HepG2 (cell line): ENCODE results near the gene PTPRN. TPM values are rescaled to one million over a fixed set of nuclear protein-coding genes. Genes with fewer than 3 reads are reported as not detected.

Source experiments
- ELF1 ChIP-seq: sonication (generic); formaldehyde crosslinking; IDR thresholded peaks from 2 replicates; pipeline ENCODE4 v1.4.0; 2020; ENCODE audit warnings: missing genetic modification reagents
- KLF6 ChIP-seq: IDR thresholded peaks from 2 replicates; pipeline ENCODE4 v1.8.0; 2016; ENCODE audit warnings: missing biosample characterization, missing genetic modification reagents
- MAFF ChIP-seq: IDR thresholded peaks from 2 replicates; pipeline ENCODE4 v1.6.1; 2011; ENCODE audit warnings: low read depth, low read length, improper control_type of control experiment
- MXI1 ChIP-seq: IDR thresholded peaks from 3 replicates; pipeline ENCODE4 v1.6.1; 2012; ENCODE audit warnings: low read depth, low read length, inconsistent platforms, borderline replicate concordance
- NFIB ChIP-seq: sonication (generic); formaldehyde crosslinking; IDR thresholded peaks from 2 replicates; pipeline ENCODE4 v1.9.0; 2021; ENCODE audit warnings: missing genetic modification reagents, mild to moderate bottlenecking, borderline replicate concordance
- RFXAP ChIP-seq: sonication (generic); formaldehyde crosslinking; IDR thresholded peaks from 2 replicates; pipeline ENCODE4 v1.4.0; 2020; ENCODE audit warnings: missing genetic modification reagents, borderline replicate concordance
- SP140L ChIP-seq: sonication (generic); formaldehyde crosslinking; IDR thresholded peaks from 2 replicates; pipeline ENCODE4 v1.4.0; 2020; ENCODE audit warnings: missing genetic modification reagents, borderline replicate concordance
- STAG1 ChIP-seq: sonication (generic); formaldehyde crosslinking; IDR thresholded peaks from 2 replicates; pipeline ENCODE4 v1.4.0; 2020; ENCODE audit warnings: missing genetic modification reagents
- SUZ12 ChIP-seq: fragments of 150-350 bp; IDR thresholded peaks from 2 replicates; pipeline ENCODE4 v1.6.1; 2014; ENCODE audit warnings: low read depth, low read length
- ZNF136 ChIP-seq: sonication (generic); formaldehyde crosslinking; IDR thresholded peaks from 2 replicates; pipeline ENCODE4 v1.8.1; 2022; ENCODE audit warnings: low read depth, mild to moderate bottlenecking, moderate library complexity, missing genetic modification reagents
- ZNF143 ChIP-seq: sonication (generic); formaldehyde crosslinking; IDR thresholded peaks from 2 replicates; pipeline ENCODE4 v1.4.0; 2020; ENCODE audit warnings: missing genetic modification reagents
- ZNF468 ChIP-seq: sonication (generic); formaldehyde crosslinking; IDR thresholded peaks from 2 replicates; pipeline ENCODE4 v1.8.0; 2022; ENCODE audit warnings: mild to moderate bottlenecking, moderate library complexity, missing genetic modification reagents
- ZNF552 ChIP-seq: sonication (generic); formaldehyde crosslinking; IDR thresholded peaks from 2 replicates; pipeline ENCODE4 v1.9.0; 2022; ENCODE audit warnings: missing genetic modification reagents, mild to moderate bottlenecking, borderline replicate concordance
- ZNF589 ChIP-seq: sonication (generic); formaldehyde crosslinking; conservative IDR thresholded peaks from 2 replicates; pipeline ENCODE4 v1.8.0; 2022; ENCODE audit warnings: mild to moderate bottlenecking, moderate library complexity, missing genetic modification reagents
- ZNF615 ChIP-seq: sonication (generic); formaldehyde crosslinking; IDR thresholded peaks from 2 replicates; pipeline ENCODE4 v1.5.0; 2020; ENCODE audit warnings: mild to moderate bottlenecking, missing genetic modification reagents, borderline replicate concordance
- polyA plus RNA-seq, 8 experiments: library from polyadenylated mRNA; depleted of rRNA in 3 of 8; stranded (reverse) in 7 of 8; unstranded in 1 of 8; fragments of >200 nt; fragmentation: Illumina TruSeq in 4 of 8; extraction: Trizol in 4 of 8; gene quantifications; 2 replicates each; pipeline versions ENCODE4 v1.2.1 to v1.2.3, GENCODE V29; 2011 to 2016; ENCODE audit warnings: low read depth in 4 of 8, missing spikeins in 1 of 8, mixed read lengths in 1 of 8; ENCODE audit not compliant: insufficient read depth in 1 of 8
- total RNA-seq, 5 experiments: library from RNA; depleted of rRNA; stranded (reverse); fragments of >200 nt; fragmentation: Illumina TruSeq; extraction: Trizol; gene quantifications; 2 replicates each; pipeline ENCODE4 v1.2.3, GENCODE V29; 2016; ENCODE audit warnings: low read depth in 1 of 5
- TF ChIP-seq, protein P1 (sequence below): sonication (generic); formaldehyde crosslinking; IDR thresholded peaks from 2 replicates; pipeline ENCODE4 v1.8.0; 2022; ENCODE audit warnings: mild to moderate bottlenecking, missing genetic modification reagents, moderate library complexity
- TF ChIP-seq, protein P2 (sequence below): sonication (generic); formaldehyde crosslinking; IDR thresholded peaks from 2 replicates; pipeline ENCODE4 v1.8.1; 2023; ENCODE audit warnings: mild to moderate bottlenecking, moderate library complexity, missing genetic modification reagents
- TF ChIP-seq, protein P3 (sequence below): sonication (generic); formaldehyde crosslinking; IDR thresholded peaks from 2 replicates; pipeline ENCODE4 v1.5.1; 2020; ENCODE audit warnings: mild to moderate bottlenecking, missing genetic modification reagents, moderate library complexity
- TF ChIP-seq, protein P4 (sequence below): sonication (generic); formaldehyde crosslinking; IDR thresholded peaks from 2 replicates; pipeline ENCODE4 v1.4.0; 2020; ENCODE audit warnings: mild to moderate bottlenecking, missing genetic modification reagents

Gene PTPRN
- total and polyA plus RNA-seq, 2 of the 13 experiments (the other 11 are each of a cell fraction or from before 2014, with no cell fraction given): 0.26 TPM; not detected in 1

DNA sequence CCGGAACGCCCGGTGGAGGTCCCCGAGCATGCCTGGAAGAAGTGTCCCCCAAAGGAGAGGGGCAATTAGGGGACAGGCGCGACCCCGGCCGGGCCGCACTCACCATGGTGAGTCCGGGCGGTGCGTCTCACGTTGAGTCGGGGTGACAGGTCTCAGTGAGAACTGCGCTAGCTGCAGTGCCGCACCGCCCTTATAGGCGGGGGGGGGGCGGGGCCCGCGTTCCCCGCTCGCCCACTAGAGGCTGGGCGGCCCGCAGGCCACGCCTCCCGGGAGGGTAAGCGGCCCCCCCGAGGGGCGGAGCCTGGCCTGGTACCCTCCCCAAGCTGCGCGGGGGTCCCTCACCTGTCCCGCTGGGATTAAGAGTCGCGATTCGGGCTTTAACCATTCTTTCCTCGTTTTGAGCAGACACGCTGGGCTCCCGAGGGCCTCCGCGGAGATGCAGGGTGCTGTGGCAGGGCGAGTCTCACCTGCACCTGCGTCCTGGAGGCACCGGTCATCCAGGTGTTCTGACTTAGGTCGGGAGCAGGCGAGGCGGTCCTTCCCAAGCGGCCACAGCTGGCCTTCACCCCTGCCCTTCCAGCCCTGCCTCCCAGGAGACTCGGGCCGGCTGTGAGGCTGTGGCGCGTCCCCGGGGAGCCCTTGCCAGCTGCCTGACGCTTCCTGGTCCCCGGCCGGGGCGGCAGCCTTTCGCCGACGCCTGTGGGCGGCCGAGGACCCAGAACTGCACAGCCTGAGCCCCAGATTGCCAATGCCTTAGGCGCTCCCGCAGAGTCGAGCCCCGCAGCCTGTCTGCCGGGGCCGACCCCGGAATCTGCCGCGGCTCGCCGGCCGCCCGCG, 55.2 kb downstream of the PTPRN start, which contains the start of gene TUBA4A (continued):
- TF ChIP-seq ZNF589 (CRISPR knock-in tag): peak; percentile 35; the same call in 1 of the 2 replicates
- TF ChIP-seq NFIB (CRISPR knock-in tag): no peak
- TF ChIP-seq, protein P1, sequence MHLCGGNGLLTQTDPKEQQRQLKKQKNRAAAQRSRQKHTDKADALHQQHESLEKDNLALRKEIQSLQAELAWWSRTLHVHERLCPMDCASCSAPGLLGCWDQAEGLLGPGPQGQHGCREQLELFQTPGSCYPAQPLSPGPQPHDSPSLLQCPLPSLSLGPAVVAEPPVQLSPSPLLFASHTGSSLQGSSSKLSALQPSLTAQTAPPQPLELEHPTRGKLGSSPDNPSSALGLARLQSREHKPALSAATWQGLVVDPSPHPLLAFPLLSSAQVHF (CRISPR knock-in tag): no peak
- peak; percentile 30; the same call in 1 of the 2 replicates for TF ChIP-seq KLF6 (CRISPR knock-in tag)
- TF ChIP-seq RFXAP (CRISPR knock-in tag): peak; percentile 84
- TF ChIP-seq ZNF468: no peak
- no peak for TF ChIP-seq SUZ12
- TF ChIP-seq STAG1 (CRISPR knock-in tag): no peak
- peak; percentile 62; the same call in 1 of the 2 replicates for TF ChIP-seq ELF1 (CRISPR knock-in tag)
- 0 out of 2 replicates have a peak, but pooled peaks have one; percentile 45 for TF ChIP-seq ZNF136 (CRISPR knock-in tag)
- TF ChIP-seq, protein P2, sequence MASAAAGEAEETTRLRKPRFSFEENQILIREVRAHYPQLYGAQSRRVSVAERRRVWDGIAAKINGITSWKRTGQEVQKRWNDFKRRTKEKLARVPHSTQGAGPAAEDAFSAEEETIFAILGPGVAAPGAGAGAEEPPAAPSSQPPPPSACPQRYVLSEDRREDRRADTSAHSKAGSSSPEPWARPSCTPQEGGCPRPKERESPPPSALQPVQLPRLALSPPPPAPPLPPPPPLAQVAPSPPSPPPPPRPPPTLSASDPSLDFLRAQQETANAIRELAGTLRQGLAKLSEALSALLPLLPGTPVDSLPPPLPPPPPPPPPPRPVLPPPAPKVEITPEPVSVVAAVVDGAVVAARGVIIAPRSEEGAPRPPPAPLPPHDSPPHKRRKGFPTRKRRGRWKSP (CRISPR knock-in tag): no peak
- no peak for TF ChIP-seq MAFF
- TF ChIP-seq ZNF615 (CRISPR knock-in tag): no peak
- no peak; the same call in 1 of the 2 replicates for TF ChIP-seq ZNF552 (CRISPR knock-in tag)
- TF ChIP-seq, protein P3, sequence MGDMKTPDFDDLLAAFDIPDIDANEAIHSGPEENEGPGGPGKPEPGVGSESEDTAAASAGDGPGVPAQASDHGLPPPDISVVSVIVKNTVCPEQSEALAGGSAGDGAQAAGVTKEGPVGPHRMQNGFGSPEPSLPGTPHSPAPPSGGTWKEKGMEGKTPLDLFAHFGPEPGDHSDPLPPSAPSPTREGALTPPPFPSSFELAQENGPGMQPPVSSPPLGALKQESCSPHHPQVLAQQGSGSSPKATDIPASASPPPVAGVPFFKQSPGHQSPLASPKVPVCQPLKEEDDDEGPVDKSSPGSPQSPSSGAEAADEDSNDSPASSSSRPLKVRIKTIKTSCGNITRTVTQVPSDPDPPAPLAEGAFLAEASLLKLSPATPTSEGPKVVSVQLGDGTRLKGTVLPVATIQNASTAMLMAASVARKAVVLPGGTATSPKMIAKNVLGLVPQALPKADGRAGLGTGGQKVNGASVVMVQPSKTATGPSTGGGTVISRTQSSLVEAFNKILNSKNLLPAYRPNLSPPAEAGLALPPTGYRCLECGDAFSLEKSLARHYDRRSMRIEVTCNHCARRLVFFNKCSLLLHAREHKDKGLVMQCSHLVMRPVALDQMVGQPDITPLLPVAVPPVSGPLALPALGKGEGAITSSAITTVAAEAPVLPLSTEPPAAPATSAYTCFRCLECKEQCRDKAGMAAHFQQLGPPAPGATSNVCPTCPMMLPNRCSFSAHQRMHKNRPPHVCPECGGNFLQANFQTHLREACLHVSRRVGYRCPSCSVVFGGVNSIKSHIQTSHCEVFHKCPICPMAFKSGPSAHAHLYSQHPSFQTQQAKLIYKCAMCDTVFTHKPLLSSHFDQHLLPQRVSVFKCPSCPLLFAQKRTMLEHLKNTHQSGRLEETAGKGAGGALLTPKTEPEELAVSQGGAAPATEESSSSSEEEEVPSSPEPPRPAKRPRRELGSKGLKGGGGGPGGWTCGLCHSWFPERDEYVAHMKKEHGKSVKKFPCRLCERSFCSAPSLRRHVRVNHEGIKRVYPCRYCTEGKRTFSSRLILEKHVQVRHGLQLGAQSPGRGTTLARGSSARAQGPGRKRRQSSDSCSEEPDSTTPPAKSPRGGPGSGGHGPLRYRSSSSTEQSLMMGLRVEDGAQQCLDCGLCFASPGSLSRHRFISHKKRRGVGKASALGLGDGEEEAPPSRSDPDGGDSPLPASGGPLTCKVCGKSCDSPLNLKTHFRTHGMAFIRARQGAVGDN: peak; percentile 77
- no peak for TF ChIP-seq ZNF143 (CRISPR knock-in tag)
- peak; percentile 61; the same call in 2 of the 3 replicates for TF ChIP-seq MXI1
- TF ChIP-seq, protein P4, sequence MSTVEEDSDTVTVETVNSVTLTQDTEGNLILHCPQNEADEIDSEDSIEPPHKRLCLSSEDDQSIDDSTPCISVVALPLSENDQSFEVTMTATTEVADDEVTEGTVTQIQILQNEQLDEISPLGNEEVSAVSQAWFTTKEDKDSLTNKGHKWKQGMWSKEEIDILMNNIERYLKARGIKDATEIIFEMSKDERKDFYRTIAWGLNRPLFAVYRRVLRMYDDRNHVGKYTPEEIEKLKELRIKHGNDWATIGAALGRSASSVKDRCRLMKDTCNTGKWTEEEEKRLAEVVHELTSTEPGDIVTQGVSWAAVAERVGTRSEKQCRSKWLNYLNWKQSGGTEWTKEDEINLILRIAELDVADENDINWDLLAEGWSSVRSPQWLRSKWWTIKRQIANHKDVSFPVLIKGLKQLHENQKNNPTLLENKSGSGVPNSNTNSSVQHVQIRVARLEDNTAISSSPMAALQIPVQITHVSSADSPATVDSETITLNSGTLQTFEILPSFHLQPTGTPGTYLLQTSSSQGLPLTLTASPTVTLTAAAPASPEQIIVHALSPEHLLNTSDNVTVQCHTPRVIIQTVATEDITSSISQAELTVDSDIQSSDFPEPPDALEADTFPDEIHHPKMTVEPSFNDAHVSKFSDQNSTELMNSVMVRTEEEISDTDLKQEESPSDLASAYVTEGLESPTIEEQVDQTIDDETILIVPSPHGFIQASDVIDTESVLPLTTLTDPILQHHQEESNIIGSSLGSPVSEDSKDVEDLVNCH (CRISPR knock-in tag): no peak
- TF ChIP-seq SP140L (CRISPR knock-in tag): no peak
